Loucy (cell line): ENCODE data around the gene COPS6.
A peak's percentile ranks its signal among the peaks of the same experiment; 100 is the strongest.

Experiments used
- H2AFZ ChIP-seq: fragments of 200-600 bp; sonication (generic); 2 replicates; pipeline ENCODE4 v1.6.0; 2016; ENCODE audit warnings: antibody characterized with exemption, mild to moderate bottlenecking, low read length, moderate library complexity
- H3F3A ChIP-seq: fragments of 200-600 bp; 2 replicates; pipeline ENCODE4 v1.6.0; 2016; ENCODE audit warnings: antibody characterized with exemption, low read depth, mild to moderate bottlenecking
- H3K27me3 ChIP-seq: fragments of 200-600 bp; sonication (generic); 2 replicates; pipeline ENCODE4 v1.6.1; 2014; ENCODE audit warnings: low read length, mild to moderate bottlenecking; ENCODE audit not compliant: insufficient read depth, poor library complexity, severe bottlenecking
- H3K36me3 ChIP-seq: fragments of 200-600 bp; sonication (generic); 2 replicates; pipeline ENCODE4 v1.6.1; 2016; ENCODE audit warnings: low read length; ENCODE audit not compliant: insufficient read depth
- H3K4me1 ChIP-seq: fragments of 200-600 bp; sonication (generic); 2 replicates; pipeline ENCODE4 v1.5.1; 2014; ENCODE audit warnings: low read length, mild to moderate bottlenecking; ENCODE audit not compliant: insufficient read depth, poor library complexity, severe bottlenecking
- H3K4me2 ChIP-seq: fragments of 200-600 bp; sonication (generic); 2 replicates; pipeline ENCODE4 v1.6.0; 2014; ENCODE audit warnings: antibody characterized with exemption, low read length, low read depth, mild to moderate bottlenecking; ENCODE audit not compliant: poor library complexity, severe bottlenecking
- H3K4me3 ChIP-seq: fragments of 200-600 bp; sonication (generic); 2 replicates; pipeline ENCODE4 v1.5.1; 2014; ENCODE audit warnings: low read length, mild to moderate bottlenecking, mixed read lengths; ENCODE audit not compliant: poor library complexity, severe bottlenecking
- H3K79me2 ChIP-seq: fragments of 200-600 bp; sonication (generic); 2 replicates; pipeline ENCODE4 v1.6.1; 2014; ENCODE audit warnings: low read length; ENCODE audit not compliant: insufficient read depth
- H3K9ac ChIP-seq: fragments of 200-600 bp; sonication (generic); 2 replicates; pipeline ENCODE4 v1.6.0; 2014; ENCODE audit warnings: mild to moderate bottlenecking, low read depth, low read length, moderate library complexity; ENCODE audit not compliant: poor library complexity, severe bottlenecking
- H3K9me2 ChIP-seq: fragments of 200-600 bp; sonication (generic); replicated peaks from 2 replicates; pipeline ENCODE4 v1.6.1; 2016; ENCODE audit warnings: low read depth, low read length, mixed read lengths
- H3K9me3 ChIP-seq: fragments of 200-600 bp; sonication (generic); 2 replicates; pipeline ENCODE4 v1.6.1; 2014; ENCODE audit warnings: mild to moderate bottlenecking, antibody characterized with exemption, low read length, low read depth; ENCODE audit not compliant: insufficient read depth
- H4K20me1 ChIP-seq: fragments of 200-600 bp; sonication (generic); 2 replicates; pipeline ENCODE4 v1.6.0; 2014; ENCODE audit warnings: antibody characterized with exemption, low read length, mild to moderate bottlenecking; ENCODE audit not compliant: insufficient read depth, poor library complexity, severe bottlenecking
- CTCF ChIP-seq: fragments of 200-600 bp; sonication (generic); conservative IDR thresholded peaks from 2 replicates; pipeline ENCODE4 v1.5.1; 2014; ENCODE audit warnings: mild to moderate bottlenecking, antibody characterized with exemption, low read length
- EZH2phosphoT487 ChIP-seq: fragments of 200-600 bp; IDR thresholded peaks from 2 replicates; pipeline ENCODE4 v1.6.1; 2018; ENCODE audit warnings: antibody characterized with exemption, mild to moderate bottlenecking, moderate library complexity, borderline replicate concordance

COPS6 gene

GRCh38 chr7:100124301-100125230 is 35.8 kb downstream of the COPS6 start:
- TF ChIP-seq EZH2phosphoT487 (no peak), CTCF (no peak)
- Histone ChIP-seq H3K4me1 (peaks cover 30% of the 10 kb centered on the region), H3K9me3 (no peaks in the 10 kb centered on the region), H3K27me3 (no peaks in the 10 kb centered on the region), H2AFZ (no peak overlapping the region), H3K9me2 (no peaks in the 10 kb centered on the region), H3K4me3 (peak overlapping the region; percentile 95), H3K79me2 (peaks cover 33% of the 10 kb centered on the region), H3F3A (no peaks in the 10 kb centered on the region; the same call in 1 of the 2 replicates), H4K20me1 (no peaks in the 10 kb centered on the region), H3K4me2 (peak overlapping the region; percentile 98), H3K36me3 (no peaks in the 10 kb centered on the region), H3K9ac (peak overlapping the region; percentile 35)

GRCh38 chr7:100126239-100126930 is 37.6 kb downstream of the COPS6 start:
- Histone ChIP-seq H3K36me3 (no peaks in the 10 kb centered on the region), H3K4me2 (peak overlapping the region; percentile 98), H3K9me3 (no peaks in the 10 kb centered on the region), H3K9me2 (no peaks in the 10 kb centered on the region), H3K4me3 (peak overlapping the region; percentile 95), H2AFZ (peak overlapping the region; percentile 84), H3F3A (no peaks in the 10 kb centered on the region; the same call in 1 of the 2 replicates), H4K20me1 (no peaks in the 10 kb centered on the region), H3K9ac (peak overlapping the region; percentile 97), H3K4me1 (peaks cover 25% of the 10 kb centered on the region), H3K27me3 (no peaks in the 10 kb centered on the region), H3K79me2 (peaks cover 33% of the 10 kb centered on the region)
- TF ChIP-seq EZH2phosphoT487, result no peak

GRCh38 chr7:100126931-100127865 is 38.4 kb downstream of the COPS6 start, which contains the start of gene MBLAC1:
TSS of gene MBLAC1 (plus strand) at chr7:100126967. CDS start at chr7:100127396, 429 bp downstream.
- Histone ChIP-seq H2AFZ (peak within 1 kb of the TSS; percentile 84), H3K9me2 (no peaks in the 10 kb centered on the region), H3K4me1 (peaks cover 25% of the 10 kb centered on the region), H3K79me2 (peaks cover 30% of the 10 kb centered on the region), H3K27me3 (no peaks in the 10 kb centered on the region), H3K4me2 (peak within 1 kb of the TSS; percentile 98), H3K4me3 (peak within 1 kb of the TSS; percentile 95), H3K9ac (peak within 1 kb of the TSS; percentile 97), H3K36me3 (no peaks in the 10 kb centered on the region), H4K20me1 (no peaks in the 10 kb centered on the region), H3F3A (no peaks in the 10 kb centered on the region; the same call in 1 of the 2 replicates), H3K9me3 (no peaks in the 10 kb centered on the region)
- TF ChIP-seq CTCF (0 out of 2 replicates have a peak, but pooled peaks have one; percentile 11), EZH2phosphoT487 (no peak)
